Neutrophil (primary cell): ENCODE measurements around the gene CHRNA9.
A peak's percentile ranks its signal among the peaks of the same experiment; 100 is the strongest.

Experiments used
- H3K27ac ChIP-seq: fragments of 200-600 bp; sonication (generic); 2 replicates; pipeline ENCODE4 v1.5.1; 2016; ENCODE audit warnings: mild to moderate bottlenecking, moderate library complexity
- H3K27me3 ChIP-seq: fragments of 200-600 bp; sonication (generic); 2 replicates; pipeline ENCODE4 v1.6.0; 2016; ENCODE audit warnings: mild to moderate bottlenecking
- H3K36me3 ChIP-seq: fragments of 200-600 bp; sonication (generic); 2 replicates; pipeline ENCODE4 v1.5.1; 2017
- H3K4me1 ChIP-seq, 2 experiments: fragments of 200-600 bp in 1 of 2; sonication (generic) in 1 of 2; 1 replicate in 1 of 2; 2 replicates in 1 of 2; pipeline versions ENCODE4 v1.5.1 to v1.6.1; 2013 to 2016; ENCODE audit warnings: low read depth in 1 of 2, low read length in 1 of 2, mild to moderate bottlenecking in 1 of 2, moderate library complexity in 1 of 2; ENCODE audit not compliant: control insufficient read depth in 1 of 2, insufficient read depth in 1 of 2
- H3K4me3 ChIP-seq, 2 experiments: fragments of 200-600 bp in 1 of 2; sonication (generic) in 1 of 2; 1 replicate in 1 of 2; 2 replicates in 1 of 2; pipeline ENCODE4 v1.5.1; 2013 to 2016; ENCODE audit warnings: low read depth in 1 of 2, low read length in 1 of 2, mild to moderate bottlenecking in 1 of 2, moderate library complexity in 1 of 2
- H3K9me3 ChIP-seq: fragments of 200-600 bp; sonication (generic); 2 replicates; pipeline ENCODE4 v1.5.1; 2016
- CTCF ChIP-seq: fragments of 200-600 bp; sonication (generic); IDR thresholded peaks from 2 replicates; pipeline ENCODE4 v1.5.1; 2016; ENCODE audit warnings: antibody characterized with exemption

The CHRNA9 gene

GRCh38 chr4:40321574-40322275, 13.4 kb upstream of the CHRNA9 start:
- no peaks in the 10 kb centered on the region for H3K27me3 ChIP-seq
- no peaks in the 10 kb centered on the region for H3K36me3 ChIP-seq
- no peaks in the 10 kb centered on the region for H3K9me3 ChIP-seq
- TF ChIP-seq CTCF = no peak
- no peak overlapping the region for H3K4me3 ChIP-seq
- no peak overlapping the region for H3K27ac ChIP-seq
- H3K4me1 ChIP-seq = peaks cover 13 to 14% of the 10 kb centered on the region in 2 experiments

GRCh38 chr4:40322811-40323210, 12.3 kb upstream of the CHRNA9 start:
- Histone ChIP-seq H3K36me3 (no peaks in the 10 kb centered on the region), H3K4me3 (no peak overlapping the region), H3K27ac (no peak overlapping the region), H3K27me3 (no peaks in the 10 kb centered on the region), H3K9me3 (no peaks in the 10 kb centered on the region), H3K4me1 (peaks cover 16 to 18% of the 10 kb centered on the region in 2 experiments)
- TF ChIP-seq CTCF = no peak

GRCh38 chr4:40323866-40324265, 11.3 kb upstream of the CHRNA9 start:
- Histone ChIP-seq H3K4me3 (no peak overlapping the region), H3K27ac (no peak overlapping the region), H3K36me3 (no peaks in the 10 kb centered on the region), H3K9me3 (no peaks in the 10 kb centered on the region), H3K4me1 (peaks cover 17 to 18% of the 10 kb centered on the region in 2 experiments), H3K27me3 (no peaks in the 10 kb centered on the region)
- TF ChIP-seq CTCF = no peak

- H3K27ac ChIP-seq = no peak overlapping the region
- no peaks in the 10 kb centered on the region for H3K9me3 ChIP-seq
- H3K36me3 ChIP-seq = no peaks in the 10 kb centered on the region
- peaks cover 17 to 18% of the 10 kb centered on the region in 2 experiments for H3K4me1 ChIP-seq
- H3K4me3 ChIP-seq = no peak overlapping the region
- peak; percentile 67 for TF ChIP-seq CTCF
- no peaks in the 10 kb centered on the region for H3K27me3 ChIP-seq
Observed at GRCh38 chr4:40325406-40326019, 9.6 kb upstream of the CHRNA9 start.

- no peak for TF ChIP-seq CTCF
- peaks cover 17 to 18% of the 10 kb centered on the region in 2 experiments for H3K4me1 ChIP-seq
- no peaks in the 10 kb centered on the region for H3K27me3 ChIP-seq
- H3K4me3 ChIP-seq = no peak overlapping the region
- no peak overlapping the region for H3K27ac ChIP-seq
- no peaks in the 10 kb centered on the region for H3K36me3 ChIP-seq
- H3K9me3 ChIP-seq = no peaks in the 10 kb centered on the region
Observed at GRCh38 chr4:40327340-40327739, 7.8 kb upstream of the CHRNA9 start.
